ENCODE data around the gene KIF3B.

KIF3B gene

DNA sequence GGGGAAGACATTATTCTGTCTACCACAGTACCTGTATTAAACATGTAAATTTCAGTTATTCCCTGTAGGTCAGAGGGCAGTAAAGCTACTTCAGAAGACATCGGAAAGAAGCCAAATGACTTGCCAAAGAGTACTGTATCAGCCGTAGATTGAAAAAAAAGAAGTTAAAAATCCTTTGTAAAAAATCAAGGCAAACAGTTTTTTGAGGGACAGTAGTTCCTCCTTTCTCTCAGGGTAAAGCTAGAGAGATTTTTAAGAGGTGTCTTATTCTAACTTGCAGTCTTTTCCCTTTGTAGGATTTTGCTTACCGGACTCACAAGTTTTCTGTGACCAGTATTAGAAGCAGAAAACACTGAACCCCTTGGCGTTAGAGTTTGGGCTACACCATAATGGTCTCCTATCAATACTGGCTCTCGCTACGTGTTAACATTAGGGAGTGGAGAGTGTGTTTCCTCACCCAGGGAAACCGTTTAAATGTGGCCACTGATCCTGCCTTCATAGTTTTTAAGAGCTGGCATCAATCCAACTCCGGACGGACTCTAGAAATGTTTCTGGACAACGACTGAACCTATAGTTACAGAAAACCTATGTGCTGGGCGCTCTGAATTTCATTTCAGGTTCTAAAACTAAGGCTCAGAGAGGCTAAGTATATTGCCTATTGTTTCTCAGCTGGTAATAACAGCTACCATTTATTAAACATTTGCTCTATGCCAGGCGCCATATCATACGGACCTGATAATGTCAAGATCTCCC, 79.3 kb downstream of the KIF3B start:
- peak overlapping the region; percentile 88 for H3K27ac ChIP-seq
- TF ChIP-seq, protein P1, sequence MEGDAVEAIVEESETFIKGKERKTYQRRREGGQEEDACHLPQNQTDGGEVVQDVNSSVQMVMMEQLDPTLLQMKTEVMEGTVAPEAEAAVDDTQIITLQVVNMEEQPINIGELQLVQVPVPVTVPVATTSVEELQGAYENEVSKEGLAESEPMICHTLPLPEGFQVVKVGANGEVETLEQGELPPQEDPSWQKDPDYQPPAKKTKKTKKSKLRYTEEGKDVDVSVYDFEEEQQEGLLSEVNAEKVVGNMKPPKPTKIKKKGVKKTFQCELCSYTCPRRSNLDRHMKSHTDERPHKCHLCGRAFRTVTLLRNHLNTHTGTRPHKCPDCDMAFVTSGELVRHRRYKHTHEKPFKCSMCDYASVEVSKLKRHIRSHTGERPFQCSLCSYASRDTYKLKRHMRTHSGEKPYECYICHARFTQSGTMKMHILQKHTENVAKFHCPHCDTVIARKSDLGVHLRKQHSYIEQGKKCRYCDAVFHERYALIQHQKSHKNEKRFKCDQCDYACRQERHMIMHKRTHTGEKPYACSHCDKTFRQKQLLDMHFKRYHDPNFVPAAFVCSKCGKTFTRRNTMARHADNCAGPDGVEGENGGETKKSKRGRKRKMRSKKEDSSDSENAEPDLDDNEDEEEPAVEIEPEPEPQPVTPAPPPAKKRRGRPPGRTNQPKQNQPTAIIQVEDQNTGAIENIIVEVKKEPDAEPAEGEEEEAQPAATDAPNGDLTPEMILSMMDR (conservative IDR thresholded peaks at IDR 0.05), result no peak
- TF ChIP-seq ZFX (IDR thresholded peaks at IDR 0.05), result no peak

DNA sequence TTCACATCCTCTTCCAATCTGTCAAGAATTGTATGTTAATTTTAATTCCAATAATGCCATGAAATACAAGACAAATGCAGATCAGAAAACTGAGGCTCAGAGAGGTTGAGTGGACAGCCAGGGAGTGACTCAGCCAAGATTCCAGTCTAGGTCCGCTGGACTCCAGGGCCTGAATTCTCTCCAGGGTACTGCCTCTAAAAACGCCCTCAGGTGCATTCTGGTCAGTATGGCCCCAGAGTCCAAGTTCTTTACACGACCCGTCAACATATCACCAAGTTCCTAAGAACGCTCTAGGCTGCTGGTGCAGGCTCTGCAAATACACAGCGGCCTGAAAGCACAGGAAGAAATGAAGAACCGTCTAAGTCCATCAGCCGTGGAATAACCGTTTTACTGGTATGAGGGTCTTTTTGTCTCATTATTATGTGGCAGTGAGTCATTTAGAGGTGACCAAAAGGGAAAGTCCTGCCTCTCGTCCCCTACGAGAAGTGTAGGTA, 80.0 kb downstream of the KIF3B start:
- peak overlapping the region; percentile 88 for H3K27ac ChIP-seq
- no peak for TF ChIP-seq ZFX (IDR thresholded peaks at IDR 0.05)
- TF ChIP-seq, protein P1 (conservative IDR thresholded peaks at IDR 0.05), result no peak

DNA sequence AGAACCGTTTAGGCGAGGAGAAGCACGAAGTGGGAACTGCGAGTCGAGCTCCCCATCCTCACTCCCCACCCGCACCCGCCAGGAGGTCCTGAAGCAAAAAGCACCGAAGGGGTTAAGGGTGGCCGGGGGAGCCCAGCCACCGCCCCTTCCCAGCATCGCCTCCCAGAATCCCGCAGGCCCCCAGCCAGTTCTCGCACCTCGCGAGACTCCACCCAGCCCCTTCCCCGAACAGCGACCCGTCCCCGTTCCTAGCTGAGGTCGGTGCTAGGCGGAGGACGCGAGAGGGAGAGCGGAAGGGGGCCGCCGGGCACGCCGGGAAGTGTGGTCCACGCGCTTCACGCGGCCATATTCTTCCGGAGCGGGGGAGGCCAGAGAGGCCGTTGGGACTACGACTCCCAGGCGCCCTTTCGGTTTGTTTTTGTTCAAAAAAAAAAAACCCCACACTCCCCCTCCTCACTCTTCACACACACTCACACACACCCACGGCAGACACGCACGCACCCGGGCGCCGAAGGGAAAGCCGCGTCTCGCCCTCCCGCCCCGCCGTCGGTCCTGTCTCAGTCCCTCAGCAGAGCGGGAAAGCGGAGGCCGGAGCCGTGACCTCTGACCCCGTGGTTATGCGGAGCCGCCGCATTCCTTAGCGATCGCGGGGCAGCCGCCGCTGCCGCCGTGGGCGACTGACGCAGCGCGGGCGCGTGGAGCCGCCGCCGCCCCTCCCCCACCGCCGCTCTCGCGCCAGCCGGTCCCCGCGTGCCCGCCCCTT, 80.6 kb downstream of the KIF3B start, which contains the start of gene ASXL1:
ASXL1 (plus strand) TSS at position 463 of the 763 bp plus-strand sequence. CDS start 445 bp downstream, outside the sequence.
- TF ChIP-seq, protein P1 (conservative IDR thresholded peaks at IDR 0.05), result no peak
- TF ChIP-seq ZFX (IDR thresholded peaks at IDR 0.05), result 0 out of 2 replicates have a peak, but pooled peaks have one; percentile 20

DNA sequence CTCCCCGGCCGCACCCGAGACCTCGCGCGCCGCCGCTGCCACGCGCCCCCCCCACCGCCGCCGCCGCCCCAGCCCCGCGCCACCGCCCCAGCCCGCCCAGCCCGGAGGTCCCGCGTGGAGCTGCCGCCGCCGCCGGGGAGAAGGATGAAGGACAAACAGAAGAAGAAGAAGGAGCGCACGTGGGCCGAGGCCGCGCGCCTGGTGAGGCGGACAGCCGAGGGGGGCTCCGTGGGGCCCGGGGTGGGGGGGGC, 81.1 kb downstream of the KIF3B start:
- H3K27ac ChIP-seq, result peak overlapping the region; percentile 88
- TF ChIP-seq, protein P1 (conservative IDR thresholded peaks at IDR 0.05), result no peak
- no peak for TF ChIP-seq ZFX (IDR thresholded peaks at IDR 0.05)

More for the DNA sequence above, 80.6 kb downstream of the KIF3B start, which contains the start of gene ASXL1:
- peak within 1 kb of the TSS; percentile 88 for H3K27ac ChIP-seq

DNA sequence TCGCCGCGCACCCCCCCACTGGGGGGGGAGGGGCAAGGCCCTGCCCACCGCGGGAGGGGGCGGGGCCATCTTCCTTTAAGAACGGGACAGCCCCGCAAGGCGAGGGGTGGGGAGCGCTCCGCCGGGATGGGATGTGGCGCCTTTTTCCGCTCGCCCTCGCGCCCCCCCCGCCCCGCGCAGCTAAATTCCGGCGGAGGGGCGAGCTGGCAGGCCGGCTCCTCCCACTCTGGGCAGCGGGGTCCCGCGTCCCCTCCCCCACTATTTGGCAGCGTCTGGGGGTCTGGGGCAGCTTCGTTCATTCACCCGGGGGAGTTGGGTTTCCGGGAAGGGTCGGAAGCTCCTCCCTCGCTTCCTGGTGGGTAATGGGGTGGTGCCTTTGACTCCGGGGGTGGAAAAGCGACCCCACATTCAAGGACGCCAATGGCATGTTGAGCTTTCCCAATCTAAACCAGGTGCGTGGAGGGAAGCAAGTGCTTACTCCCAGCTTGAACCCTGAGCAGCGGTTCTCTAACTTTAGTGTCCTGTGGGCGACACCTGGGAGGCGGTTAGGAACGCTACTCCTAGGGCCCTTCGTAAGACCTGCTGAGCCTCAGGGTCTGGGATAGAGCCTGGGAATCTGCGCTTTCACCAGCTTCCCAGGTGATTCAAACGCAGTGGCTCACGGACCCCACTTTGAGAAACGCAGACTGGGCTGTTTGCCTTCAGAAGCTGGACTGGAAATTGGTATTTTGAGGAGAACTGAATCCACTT, 81.6 kb downstream of the KIF3B start:
- peak overlapping the region; percentile 88 for H3K27ac ChIP-seq
- no peak for TF ChIP-seq ZFX (IDR thresholded peaks at IDR 0.05)
- TF ChIP-seq, protein P1 (conservative IDR thresholded peaks at IDR 0.05), result no peak

DNA sequence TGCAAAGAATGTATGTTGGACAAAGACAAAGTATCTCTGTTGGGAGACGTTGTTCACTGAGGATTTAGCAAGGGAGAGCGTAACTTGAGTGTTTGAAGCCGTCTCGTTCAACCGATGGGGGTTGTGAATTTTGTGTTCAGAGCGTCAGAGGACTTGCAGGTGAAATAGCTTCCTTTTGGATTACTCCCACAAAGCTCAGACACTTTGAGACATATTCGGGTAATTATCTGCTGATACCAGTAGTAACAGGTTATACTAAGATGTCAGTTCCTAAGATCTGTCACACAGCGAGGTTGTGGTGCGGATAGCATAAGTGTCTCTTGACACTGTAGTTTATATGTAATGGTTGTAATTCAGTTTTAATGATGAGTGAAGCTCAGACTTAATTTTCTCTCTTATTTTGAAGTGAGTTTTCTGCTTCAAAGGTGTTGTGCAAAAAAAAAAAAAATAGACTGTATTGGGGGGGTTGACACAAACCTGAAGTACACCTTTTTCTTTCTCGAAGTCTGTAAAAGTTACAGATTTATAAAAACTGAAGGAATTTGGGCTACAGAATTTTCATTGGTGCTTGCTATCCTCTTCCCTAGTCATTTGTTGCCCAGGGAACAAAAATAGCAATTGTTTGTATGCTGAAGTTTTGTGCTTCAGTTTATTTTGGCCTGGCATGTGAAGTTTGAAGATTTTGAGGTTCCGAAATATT, 82.3 kb downstream of the KIF3B start:
- no peak for TF ChIP-seq ZFX (IDR thresholded peaks at IDR 0.05)
- TF ChIP-seq, protein P1 (conservative IDR thresholded peaks at IDR 0.05), result no peak
- H3K27ac ChIP-seq, result peak overlapping the region; percentile 88

Measured in C4-2B (cell line).